ENCODE measurements around the gene PER1.

GRCh38 chr17:8162233-8162996 is 10.2 kb upstream of the PER1 start, which contains the start of gene VAMP2:
- TF ChIP-seq POLR2A (IDR thresholded peaks at IDR 0.05): peak in 2 of 4 donors; percentile 76 to 95
- TF ChIP-seq, protein P1, sequence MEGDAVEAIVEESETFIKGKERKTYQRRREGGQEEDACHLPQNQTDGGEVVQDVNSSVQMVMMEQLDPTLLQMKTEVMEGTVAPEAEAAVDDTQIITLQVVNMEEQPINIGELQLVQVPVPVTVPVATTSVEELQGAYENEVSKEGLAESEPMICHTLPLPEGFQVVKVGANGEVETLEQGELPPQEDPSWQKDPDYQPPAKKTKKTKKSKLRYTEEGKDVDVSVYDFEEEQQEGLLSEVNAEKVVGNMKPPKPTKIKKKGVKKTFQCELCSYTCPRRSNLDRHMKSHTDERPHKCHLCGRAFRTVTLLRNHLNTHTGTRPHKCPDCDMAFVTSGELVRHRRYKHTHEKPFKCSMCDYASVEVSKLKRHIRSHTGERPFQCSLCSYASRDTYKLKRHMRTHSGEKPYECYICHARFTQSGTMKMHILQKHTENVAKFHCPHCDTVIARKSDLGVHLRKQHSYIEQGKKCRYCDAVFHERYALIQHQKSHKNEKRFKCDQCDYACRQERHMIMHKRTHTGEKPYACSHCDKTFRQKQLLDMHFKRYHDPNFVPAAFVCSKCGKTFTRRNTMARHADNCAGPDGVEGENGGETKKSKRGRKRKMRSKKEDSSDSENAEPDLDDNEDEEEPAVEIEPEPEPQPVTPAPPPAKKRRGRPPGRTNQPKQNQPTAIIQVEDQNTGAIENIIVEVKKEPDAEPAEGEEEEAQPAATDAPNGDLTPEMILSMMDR (IDR thresholded peaks at IDR 0.05): peak in 2 of 6 experiments; percentile 6 to 34
